Measurements from ENCODE around the gene INSIG2. TPM values are rescaled to one million over a fixed set of nuclear protein-coding genes. Genes with fewer than 3 reads are reported as not detected.

The INSIG2 gene
- total and polyA plus RNA-seq, 2 of the 4 experiments (the other 2 are of a cell fraction): 9.1 to 11.7 TPM

DNA sequence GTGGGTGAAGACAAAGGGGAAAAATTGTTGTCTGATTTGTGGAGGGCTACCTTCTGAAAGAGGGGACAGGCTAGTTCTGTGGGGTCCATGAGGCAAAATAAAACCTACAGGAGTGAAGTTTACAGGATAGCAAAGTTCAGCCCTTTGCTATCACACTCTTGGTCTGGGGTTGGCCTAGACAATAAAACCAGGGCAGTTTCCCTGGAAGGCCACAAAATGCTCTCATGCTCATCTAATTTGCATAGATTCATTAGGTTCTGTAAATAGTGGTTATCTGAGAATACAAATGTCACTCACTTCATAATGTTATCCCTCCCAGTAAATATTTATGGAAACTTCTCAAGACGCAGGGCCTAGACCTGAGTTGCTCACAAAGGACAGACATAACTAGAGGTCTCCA lies 63.6 kb downstream of the INSIG2 start:
- ChIA-PET CTCF (no interaction called here), POLR2A (ENCODE audit: unreplicated experiment) (no interaction called here)
- Histone ChIP-seq H3K79me1 (ENCODE audit: low read depth in 1 of 2, low read length in 2 of 2) (no peaks in the 10 kb centered on the region), H4K91ac (ENCODE audit: insufficient read depth, low read depth, low read length) (no peak overlapping the region), H2AFZ (replicated peaks; ENCODE audit: low read length, poor library complexity) (no peak overlapping the region), H3K4me1 (ENCODE audit: control insufficient read depth, insufficient read depth, low read length) (no peaks in the 10 kb centered on the region), H3K9me1 (ENCODE audit: insufficient read depth, low read length) (no peaks in the 10 kb centered on the region), H4K5ac (ENCODE audit: low read depth, low read length) (no peak overlapping the region), H3K14ac (replicated peaks; ENCODE audit: low read depth, low read length) (no peak overlapping the region), H3K4me2 (ENCODE audit: low read depth, low read length) (no peak overlapping the region), H3K36me3 (ENCODE audit: control insufficient read depth, insufficient read depth, low read length) (no peaks in the 10 kb centered on the region), H3K23ac (ENCODE audit: low read depth, low read length) (no peak overlapping the region), H3K4me3 (ENCODE audit: insufficient read depth, low read depth, low read length) (no peak overlapping the region), H3K9me3 (ENCODE audit: control insufficient read depth, insufficient read depth, low read length) (no peaks in the 10 kb centered on the region), H2BK20ac (ENCODE audit: low read depth, low read length) (no peak overlapping the region), H4K8ac (ENCODE audit: low read depth in 2 of 2, low read length in 2 of 2) (no peak overlapping the region), H3K27ac (ENCODE audit: insufficient read depth, low read length) (no peak overlapping the region), H2BK120ac (ENCODE audit: low read depth, low read length) (no peak overlapping the region), H3K27me3 (ENCODE audit: control insufficient read depth, insufficient read depth, low read length) (no peaks in the 10 kb centered on the region; the same call in 1 of the 2 replicates), H3K4ac (ENCODE audit: low read depth, low read length) (no peak overlapping the region), H4K20me1 (ENCODE audit: insufficient read depth, low read length) (no peaks in the 10 kb centered on the region), H3K18ac (ENCODE audit: low read depth, low read length) (no peak overlapping the region), H3K9ac (ENCODE audit: low read depth, low read length) (no peak overlapping the region), H2AK9ac (replicated peaks; ENCODE audit: low read depth, low read length, poor library complexity) (no peak overlapping the region), H3K56ac (ENCODE audit: extremely low read depth, insufficient read depth, low read length) (no peak overlapping the region), H2BK15ac (ENCODE audit: low read depth, low read length) (no peak overlapping the region), H2AK5ac (ENCODE audit: low read depth, low read length) (no peak overlapping the region), H2BK5ac (ENCODE audit: low read depth, low read length, poor library complexity, severe bottlenecking) (no peak overlapping the region)
- in situ Hi-C loops (cut with MboI; ENCODE audit: low sequenced_read_pairs): no loop called here
- DNase-seq: no peak
- dilution Hi-C loops (cut with HindIII; ENCODE audit: low sequenced_read_pairs, unreplicated experiment): no loop called here
- no TSS peak for BruUV-seq (replicated peaks)
- WGBS, 2 experiments (ENCODE audit: extremely low coverage in 2 of 2, insufficient read length in 1 of 2): 40% methylated on average over 1 of the region's 1 CpG; no CpG with 5 or more reads in 1 of the 2 experiments
- ATAC-seq (ENCODE audit: low read depth): no peak
- intact Hi-C loops (cut with micrococcal nuclease): no loop called here
- TF ChIP-seq FOS (IDR thresholded peaks at IDR 0.05; ENCODE audit: low read depth, low read length) (no peak), MXI1 (IDR thresholded peaks at IDR 0.05; ENCODE audit: borderline replicate concordance, low read depth, low read length) (no peak)
